SH-SY5Y (cell line): ENCODE measurements around the gene MRM3.

ENCODE experiments used
- GATA2 ChIP-seq: IDR thresholded peaks from 2 replicates; pipeline ENCODE4 v1.6.1; 2011; ENCODE audit warnings: mild to moderate bottlenecking, low read depth, low read length
- GATA3 ChIP-seq: IDR thresholded peaks from 2 replicates; pipeline ENCODE4 v1.6.1; 2011; ENCODE audit warnings: low read depth, mild to moderate bottlenecking, low read length, moderate library complexity

- TF ChIP-seq GATA2 (no peak), GATA3 (no peak)
Observed at GRCh38 chr17:834136-834535, 52.0 kb downstream of the MRM3 start.
